CD4-positive, alpha-beta T cell (primary cell): ENCODE data around the gene DSCAML1. TPM values are rescaled to one million over a fixed set of nuclear protein-coding genes. Genes with fewer than 3 reads are reported as not detected.

Experiments used
- ATAC-seq: fragments of 200-7000 bp; cut with Tn5 transposase; one replicate; pipeline ENCODE4 v1.10.0; 2022; ENCODE audit warnings: mild to moderate bottlenecking; ENCODE audit not compliant: poor library complexity
- CTCF ChIA-PET: fragments of 350-600 bp; sonication (Branson Sonifier 250); formaldehyde crosslinking; loops from one replicate; lab custom pipeline; 2021; ENCODE audit warnings: antibody characterized with exemption, inconsistent platforms; lab: Charles Lee
- POLR2A ChIA-PET: fragments of 350-600 bp; sonication (Branson Sonifier 250); formaldehyde crosslinking; loops from one replicate; lab custom pipeline; 2021; ENCODE audit warnings: antibody characterized with exemption, inconsistent platforms; lab: Charles Lee
- DNase-seq, 14 experiments: peaks; one replicate each; pipeline ENCODE4 v3.0.0-alpha.2; 2013 to 2020; ENCODE audit warnings: mixed read lengths in 2 of 14
- H3K27ac ChIP-seq, 2 donors: one replicate each; pipeline versions ENCODE4 v1.5.1 to v1.7.0; 2013; ENCODE audit warnings: low read length in 2 of 2, low read depth in 1 of 2, mild to moderate bottlenecking in 1 of 2
- H3K27me3 ChIP-seq, 2 experiments: 1 replicate in 1 of 2; 2 replicates in 1 of 2; pipeline versions ENCODE4 v1.6.1 to v1.7.0; 2013; ENCODE audit warnings: low read length in 2 of 2, control low read depth in 1 of 2, mild to moderate bottlenecking in 1 of 2, moderate library complexity in 1 of 2; ENCODE audit not compliant: insufficient read depth in 2 of 2, control insufficient read depth in 1 of 2
- H3K36me3 ChIP-seq: one replicate; pipeline ENCODE4 v1.6.1; 2013; ENCODE audit warnings: low read length, control low read depth; ENCODE audit not compliant: insufficient read depth
- H3K4me1 ChIP-seq: one replicate; pipeline ENCODE4 v1.6.1; 2013; ENCODE audit warnings: low read length, control low read depth; ENCODE audit not compliant: insufficient read depth
- H3K4me3 ChIP-seq: one replicate; pipeline ENCODE4 v1.5.1; 2013; ENCODE audit warnings: mild to moderate bottlenecking, low read length, moderate library complexity
- H3K9me3 ChIP-seq, 2 experiments: 1 replicate in 1 of 2; 2 replicates in 1 of 2; pipeline versions ENCODE4 v1.6.1 to v1.7.0; 2013; ENCODE audit warnings: low read length in 2 of 2, mild to moderate bottlenecking in 2 of 2, control low read depth in 1 of 2, moderate library complexity in 1 of 2; ENCODE audit not compliant: control insufficient read depth in 1 of 2, insufficient read depth in 1 of 2
- H3K27ac Mint-ChIP-seq: one replicate; pipeline ENCODE4 v1.8.0; 2020; ENCODE audit warnings: mixed read lengths
- H3K27me3 Mint-ChIP-seq: one replicate; pipeline ENCODE4 v1.8.0; 2021; ENCODE audit warnings: mixed read lengths
- H3K36me3 Mint-ChIP-seq: one replicate; pipeline ENCODE4 v1.8.0; 2021; ENCODE audit warnings: low read depth, mixed read lengths
- H3K4me1 Mint-ChIP-seq: one replicate; pipeline ENCODE4 v1.8.0; 2021; ENCODE audit warnings: low read depth, mixed read lengths
- H3K4me3 Mint-ChIP-seq: one replicate; pipeline ENCODE4 v1.8.0; 2020; ENCODE audit warnings: mild to moderate bottlenecking, mixed read lengths
- H3K9me3 Mint-ChIP-seq: one replicate; pipeline ENCODE4 v1.8.0; 2020; ENCODE audit warnings: mixed read lengths
- CTCF ChIP-seq: fragments of 200-600 bp; IDR thresholded peaks from one replicate; pipeline ENCODE4 v1.8.0; 2022; ENCODE audit warnings: antibody characterized with exemption, mild to moderate bottlenecking
- intact Hi-C, 2 experiments: fragments of 100-400 bp; cut with DNase I in 1 of 2; cut with micrococcal nuclease in 1 of 2; formaldehyde crosslinking; loops; one replicate each; pipeline versions ENCODE4 v1.15.1 to v1.9.0; 2023 to 2025; cut with DNase I, micrococcal nuclease
- total RNA-seq, 174 experiments: library from RNA in 2 of 174; stranded (reverse) in 2 of 174; gene quantifications; one replicate each; pipeline ENCODE4 v1.2.3 and lab custom pipeline; 2021 to 2026

The DSCAML1 gene
- total RNA-seq, 2 experiments from 2014 or later = 0.22 to 0.61 TPM

- peaks cover 38% of the 10 kb centered on the region for H3K27me3 Mint-ChIP-seq
- CTCF ChIA-PET = no interaction called here
These were observed 201.6 kb downstream of the DSCAML1 start for GRCh38 chr11:117595440-117595839.

DNA sequence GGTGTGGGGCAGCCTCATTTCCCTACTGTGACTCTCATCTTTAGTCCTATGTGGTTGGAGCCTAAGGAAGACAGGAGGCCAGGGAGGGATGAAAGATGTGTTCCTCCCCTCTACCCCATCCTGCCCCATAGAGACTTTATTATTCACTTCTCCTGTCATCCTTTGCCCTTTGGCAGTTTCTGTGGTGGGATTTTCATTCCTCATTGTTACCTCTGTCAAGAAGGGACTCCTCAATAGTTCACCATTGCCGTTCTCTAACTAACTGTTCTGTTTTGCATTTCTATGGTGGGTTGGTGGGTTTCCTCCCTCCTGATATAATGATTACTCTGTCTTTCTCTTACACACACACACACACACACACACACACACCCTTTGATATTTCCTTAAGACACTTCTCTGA lies 202.3 kb downstream of the DSCAML1 start:
- no peak for TF ChIP-seq CTCF
- peaks cover 5 to 10% of the 10 kb centered on the region in 2 experiments for H3K27me3 ChIP-seq
- ATAC-seq = no peak
- no peak overlapping the region for H3K27ac ChIP-seq
- H3K4me3 ChIP-seq = no peak overlapping the region
- no peaks in the 10 kb centered on the region for H3K4me1 ChIP-seq
- no peak overlapping the region for H3K4me3 Mint-ChIP-seq
- intact Hi-C loops = no loop called here
- no peaks in the 10 kb centered on the region for H3K36me3 Mint-ChIP-seq
- H3K4me1 Mint-ChIP-seq = no peaks in the 10 kb centered on the region
- no peaks in the 10 kb centered on the region for H3K36me3 ChIP-seq
- DNase-seq = no peak
- no peak overlapping the region for H3K27ac Mint-ChIP-seq
- no peaks in the 10 kb centered on the region for H3K9me3 Mint-ChIP-seq
- peaks cover 36% of the 10 kb centered on the region for H3K27me3 Mint-ChIP-seq
- CTCF ChIA-PET = no interaction called here
- H3K9me3 ChIP-seq = no peaks in the 10 kb centered on the region
- POLR2A ChIA-PET = no interaction called here

More at GRCh38 chr11:117595440-117595839, 201.6 kb downstream of the DSCAML1 start:
- DNase-seq (no peak), ATAC-seq (no peak)
- Histone ChIP-seq H3K27me3 (peaks cover 9 to 12% of the 10 kb centered on the region in 2 experiments), H3K36me3 (no peaks in the 10 kb centered on the region), H3K9me3 (no peaks in the 10 kb centered on the region), H3K4me1 (no peaks in the 10 kb centered on the region), H3K27ac (no peak overlapping the region), H3K4me3 (no peak overlapping the region)
- H3K36me3 Mint-ChIP-seq = no peaks in the 10 kb centered on the region
- no peak for TF ChIP-seq CTCF
- no peaks in the 10 kb centered on the region for H3K4me1 Mint-ChIP-seq
- no peak overlapping the region for H3K4me3 Mint-ChIP-seq
- no peaks in the 10 kb centered on the region for H3K9me3 Mint-ChIP-seq
- POLR2A ChIA-PET = no interaction called here
- intact Hi-C loops = no loop called here
- H3K27ac Mint-ChIP-seq = no peak overlapping the region

GRCh38 chr11:117593065-117593464 lies 204.0 kb downstream of the DSCAML1 start:
- no peak for TF ChIP-seq CTCF
- H3K4me3 Mint-ChIP-seq = no peak overlapping the region
- no peaks in the 10 kb centered on the region for H3K4me1 ChIP-seq
- no peaks in the 10 kb centered on the region for H3K9me3 ChIP-seq
- ChIA-PET POLR2A (no interaction called here), CTCF (no interaction called here)
- no peaks in the 10 kb centered on the region for H3K36me3 ChIP-seq
- peaks cover 25% of the 10 kb centered on the region for H3K27me3 Mint-ChIP-seq
- intact Hi-C loops = no loop called here
- DNase-seq (no peak), ATAC-seq (no peak)
- peaks cover 6 to 13% of the 10 kb centered on the region in 2 experiments for H3K27me3 ChIP-seq
- no peak overlapping the region for H3K4me3 ChIP-seq
- no peaks in the 10 kb centered on the region for H3K4me1 Mint-ChIP-seq
- no peaks in the 10 kb centered on the region for H3K9me3 Mint-ChIP-seq
- no peak overlapping the region for H3K27ac Mint-ChIP-seq
- H3K27ac ChIP-seq = no peak overlapping the region
- no peaks in the 10 kb centered on the region for H3K36me3 Mint-ChIP-seq
